GM18517 (cell line): Measurements from ENCODE around the gene ZNF57.
A peak's percentile ranks its signal among the peaks of the same experiment; 100 is the strongest.
"Not testable (repeated sequence)": the region's sequence is repeated elsewhere in the genome, so short reads cannot be mapped to it uniquely, and the experiment has no call there.

Source experiments
- ATAC-seq: cut with Tn5 transposase; IDR thresholded peaks from one replicate; pipeline ENCODE4 v1.9.1; 2021; ENCODE audit warnings: mild to moderate bottlenecking, moderate library complexity; ENCODE audit not compliant: unreplicated experiment

The ZNF57 gene

GRCh38 chr19:2900296-2901252, at the start of gene ZNF57:
ZNF57 (plus strand) TSS chr19:2900928; CDS start chr19:2901046, 118 bp downstream.
- ATAC-seq = peak; percentile 90

DNA sequence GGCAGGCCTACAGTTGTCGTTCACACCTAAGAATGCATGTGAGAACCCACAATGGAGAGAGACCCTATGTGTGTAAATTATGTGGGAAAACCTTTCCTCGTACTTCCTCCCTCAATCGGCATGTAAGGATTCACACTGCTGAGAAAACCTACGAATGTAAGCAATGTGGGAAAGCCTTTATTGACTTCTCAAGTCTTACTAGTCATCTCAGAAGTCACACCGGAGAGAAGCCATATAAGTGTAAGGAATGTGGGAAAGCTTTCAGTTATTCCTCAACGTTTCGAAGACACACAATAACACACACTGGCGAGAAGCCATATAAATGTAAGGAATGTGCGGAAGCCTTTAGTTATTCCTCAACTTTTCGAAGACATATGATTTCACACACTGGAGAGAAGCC, 48.1 kb upstream of the ZNF57 start:
- ATAC-seq = no peak

GRCh38 chr19:2853015-2853606, 47.6 kb upstream of the ZNF57 start:
- no peak for ATAC-seq

GRCh38 chr19:2854849-2855248, 45.9 kb upstream of the ZNF57 start:
- no peak for ATAC-seq

- no peak for ATAC-seq
These were observed 44.2 kb upstream of the ZNF57 start for GRCh38 chr19:2856457-2857050.

GRCh38 chr19:2858864-2859263, 41.9 kb upstream of the ZNF57 start:
- no peak for ATAC-seq

GRCh38 chr19:2863816-2864215, 36.9 kb upstream of the ZNF57 start:
- ATAC-seq = no peak

- ATAC-seq = no peak
These were observed 35.2 kb upstream of the ZNF57 start for GRCh38 chr19:2865334-2866100.

DNA sequence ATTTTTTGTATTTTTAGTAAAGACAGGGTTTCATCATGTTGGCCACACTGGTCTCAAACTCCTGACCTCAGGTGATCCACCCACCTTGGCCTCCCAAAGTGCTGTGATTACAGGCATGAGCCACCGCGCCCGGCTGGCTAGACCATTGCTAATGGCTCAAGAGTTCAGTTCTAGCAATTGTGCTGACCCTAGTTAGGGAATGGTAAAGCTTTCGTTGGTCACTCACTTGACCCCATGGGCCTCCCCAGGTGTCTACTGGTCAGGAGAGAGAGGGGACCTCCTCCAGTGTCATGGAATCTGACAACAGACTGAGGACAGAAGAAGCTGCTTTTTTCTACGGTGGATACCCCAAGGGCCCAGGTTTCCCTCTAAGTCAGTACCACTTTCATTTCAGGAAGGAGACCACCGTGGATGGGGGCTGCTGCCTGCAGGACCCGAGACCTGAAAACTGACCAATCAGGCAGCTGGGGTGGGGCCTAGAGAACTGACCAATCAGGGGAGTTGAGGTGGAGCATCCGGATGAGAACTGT, 34.2 kb upstream of the ZNF57 start:
- ATAC-seq = no peak

DNA sequence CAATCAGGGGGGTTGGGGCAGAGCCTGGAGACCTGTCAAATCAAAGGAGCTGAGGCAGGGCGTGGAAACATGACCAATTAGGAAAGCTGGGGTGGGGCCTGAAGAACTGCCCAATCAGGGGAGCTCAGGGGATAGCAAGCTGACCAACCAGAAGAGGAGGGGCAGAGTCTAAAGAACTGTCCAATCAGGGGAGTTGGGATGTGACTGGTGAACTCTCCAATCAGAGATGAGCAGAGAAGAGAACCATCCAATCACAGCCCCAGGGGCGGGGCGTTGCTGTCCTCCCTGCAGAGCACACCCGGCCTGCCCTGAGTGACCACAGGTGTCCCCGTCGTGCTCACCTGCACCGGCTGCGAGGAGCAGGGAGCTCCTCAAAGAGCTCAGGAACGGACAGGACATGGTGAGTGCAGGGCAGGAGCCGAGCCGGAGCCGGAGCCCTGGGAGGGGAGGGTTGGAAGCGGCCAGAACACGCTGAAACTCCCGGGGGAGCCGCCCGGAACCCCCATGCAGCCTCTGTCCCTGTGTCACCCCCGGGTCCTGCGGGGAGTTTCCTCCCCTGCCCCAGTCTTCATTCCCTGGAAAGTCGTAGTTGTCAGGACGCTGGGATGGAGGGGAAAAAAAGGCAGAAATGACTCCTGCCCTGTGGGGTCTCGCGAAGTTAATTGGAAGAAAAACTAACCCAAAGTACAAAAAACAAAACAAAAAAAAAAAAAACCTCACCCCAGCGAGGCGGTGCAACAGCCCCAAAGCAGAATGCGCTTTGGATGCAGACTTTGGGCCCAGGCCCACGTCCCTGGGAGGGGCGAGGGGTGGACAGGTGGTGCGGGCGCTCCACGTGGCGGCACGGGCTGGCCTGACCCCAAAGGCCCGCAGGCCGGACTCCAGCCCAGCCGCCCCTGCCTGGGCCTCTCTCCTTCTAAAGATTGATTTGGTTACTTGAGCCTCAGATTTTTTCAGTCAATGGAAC, 33.4 kb upstream of the ZNF57 start, which contains the start of gene ZNF556:
Gene ZNF556, plus strand, starts transcription at position 311 of the 967 bp plus-strand sequence. Its CDS starts 87 bp downstream, at position 398.
- no peak for ATAC-seq

GRCh38 chr19:2869618-2870017, 31.1 kb upstream of the ZNF57 start:
- ATAC-seq = no peak

DNA sequence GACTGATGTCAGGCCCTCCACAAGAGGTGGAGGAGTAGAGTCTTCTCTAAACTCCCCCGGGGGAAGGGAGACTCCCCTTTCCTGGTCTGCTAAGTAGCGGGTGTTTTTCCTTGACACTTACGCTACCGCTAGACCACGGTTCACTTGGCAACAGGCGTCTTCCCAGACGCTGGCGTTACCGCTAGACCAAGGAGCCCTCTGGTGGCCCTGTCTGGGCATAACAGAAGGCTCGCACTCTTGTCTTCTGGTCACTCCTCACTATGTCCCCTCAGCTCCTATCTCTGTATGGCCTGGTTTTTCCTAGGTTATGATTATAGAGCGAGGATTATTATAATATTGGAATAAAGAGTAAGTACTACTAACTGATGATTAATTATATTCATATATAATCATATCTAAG, 28.6 kb upstream of the ZNF57 start:
- ATAC-seq = not testable (repeated sequence)

DNA sequence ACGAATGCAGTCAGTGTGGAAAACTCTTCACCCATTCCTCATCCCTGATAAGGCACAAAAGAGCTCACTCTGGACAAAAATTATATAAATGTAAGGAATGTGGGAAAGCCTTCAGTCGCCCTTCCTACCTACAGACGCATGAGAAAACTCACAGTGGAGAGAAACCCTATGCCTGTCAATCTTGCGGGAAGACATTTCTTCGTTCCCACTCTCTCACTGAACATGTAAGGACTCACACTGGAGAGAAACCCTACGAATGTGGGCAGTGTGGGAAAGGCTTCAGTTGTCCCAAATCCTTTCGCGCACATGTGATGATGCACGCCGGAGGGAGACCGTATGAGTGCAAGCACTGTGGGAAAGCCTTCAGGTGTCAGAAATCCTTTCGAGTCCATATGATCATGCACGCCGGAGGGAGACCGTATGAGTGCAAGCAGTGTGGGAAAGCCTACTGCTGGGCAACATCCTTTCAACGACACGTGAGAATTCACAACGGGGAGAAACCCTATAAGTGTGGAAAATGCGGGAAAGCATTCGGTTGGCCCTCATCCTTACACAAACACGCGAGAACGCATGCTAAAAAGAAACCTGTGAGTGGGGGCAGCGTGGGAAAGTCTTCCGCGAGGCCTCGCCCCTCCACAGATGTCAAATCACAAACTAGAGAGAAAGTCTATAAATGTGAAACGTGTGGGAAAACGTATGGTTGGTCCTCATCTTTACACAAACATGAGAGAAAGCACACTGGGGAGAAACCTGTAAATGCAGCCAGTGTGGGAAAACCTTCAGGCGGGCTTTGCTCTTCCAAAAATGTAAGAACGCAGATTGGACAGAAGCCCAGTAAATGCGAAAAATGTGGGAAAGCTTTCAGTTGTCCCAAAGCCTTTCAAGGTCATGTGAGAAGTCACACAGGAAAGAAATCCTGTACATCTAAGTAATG, 23.1 kb upstream of the ZNF57 start:
- ATAC-seq = no peak

DNA sequence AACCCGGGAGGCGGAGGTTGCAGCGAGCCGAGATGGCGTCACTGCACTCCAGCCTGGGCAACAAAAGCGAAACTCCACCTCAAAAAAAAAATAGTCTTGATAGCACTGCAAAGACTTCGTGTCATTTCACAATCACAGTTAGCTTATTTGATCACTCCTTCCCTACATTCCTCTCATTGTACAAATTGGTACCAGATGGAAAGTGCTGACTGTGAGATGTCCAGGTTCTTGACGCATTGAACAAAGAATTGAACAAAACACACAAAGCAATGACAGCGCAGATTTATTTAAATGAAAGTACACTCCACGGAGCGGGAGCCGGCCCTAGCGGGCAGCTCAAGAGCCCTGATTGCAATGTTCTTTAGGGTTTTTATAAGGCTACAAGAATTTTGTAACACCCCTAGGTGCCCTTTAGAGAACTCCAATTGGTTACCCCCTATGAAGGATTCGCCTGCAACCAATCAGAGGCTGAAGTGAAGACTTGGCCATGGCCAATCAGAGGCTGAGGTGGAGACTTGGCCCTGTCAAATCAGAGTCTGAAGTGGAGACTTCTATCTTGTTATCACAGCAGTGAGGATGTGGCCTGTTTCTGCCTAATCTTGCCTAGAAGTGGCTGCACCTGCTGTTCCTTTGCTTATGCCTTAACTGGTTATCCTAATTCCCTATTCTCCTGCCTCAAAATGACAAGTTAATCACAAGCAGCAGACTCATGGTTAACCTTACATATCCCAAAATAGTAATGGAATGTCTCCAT, 16.9 kb upstream of the ZNF57 start:
- no peak for ATAC-seq

- no peak for ATAC-seq
These were observed 15.0 kb upstream of the ZNF57 start for GRCh38 chr19:2885736-2886135.

DNA sequence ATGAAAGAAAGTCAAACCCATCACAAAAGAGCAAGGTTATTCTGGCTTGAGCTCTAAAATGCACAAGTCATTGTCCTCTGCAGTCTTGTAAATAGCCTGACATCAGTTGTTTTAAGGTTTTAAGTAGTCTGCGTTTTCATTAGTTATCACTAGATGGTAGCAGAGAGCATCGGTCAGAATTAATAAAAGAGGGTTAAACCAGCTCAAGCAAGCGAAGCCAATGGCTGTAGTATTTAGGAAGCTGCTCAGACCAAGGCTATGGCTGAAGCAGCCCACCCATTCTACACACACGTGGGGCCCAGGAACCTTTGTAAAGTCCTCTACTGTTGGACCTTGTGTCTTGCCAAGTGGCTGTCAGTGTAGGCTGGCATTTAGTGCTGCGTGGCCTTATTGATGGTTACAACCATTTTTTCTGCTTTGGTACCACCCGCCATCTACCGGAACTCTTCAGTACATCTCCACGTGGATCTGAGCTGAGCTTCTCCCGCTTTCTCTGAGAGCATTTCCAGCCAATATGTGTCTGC, 13.3 kb upstream of the ZNF57 start:
- no peak for ATAC-seq

- no peak for ATAC-seq
These were observed 11.9 kb upstream of the ZNF57 start for GRCh38 chr19:2888731-2889224.
